Coronary artery (tissue), 2 donors: ENCODE data around the gene SCD5.

Experiments used
- DNase-seq: peaks from one replicate; pipeline ENCODE4 v3.0.0-alpha.2; 2017; ENCODE audit warnings: low spot score
- H3K27ac ChIP-seq, 2 donors: fragments of 200-600 bp; sonication (generic); one replicate each; pipeline ENCODE4 v1.5.1; 2016 to 2019
- H3K4me3 ChIP-seq: fragments of 200-600 bp; sonication (generic); 2 replicates; pipeline ENCODE4 v1.5.1; 2016; ENCODE audit warnings: mild to moderate bottlenecking, moderate library complexity
- TF ChIP-seq, protein P1 (sequence below): fragments of 200-600 bp; sonication (generic); IDR thresholded peaks from one replicate; pipeline ENCODE4 v1.5.1; 2019; ENCODE audit warnings: antibody characterized with exemption

SCD5 gene

DNA sequence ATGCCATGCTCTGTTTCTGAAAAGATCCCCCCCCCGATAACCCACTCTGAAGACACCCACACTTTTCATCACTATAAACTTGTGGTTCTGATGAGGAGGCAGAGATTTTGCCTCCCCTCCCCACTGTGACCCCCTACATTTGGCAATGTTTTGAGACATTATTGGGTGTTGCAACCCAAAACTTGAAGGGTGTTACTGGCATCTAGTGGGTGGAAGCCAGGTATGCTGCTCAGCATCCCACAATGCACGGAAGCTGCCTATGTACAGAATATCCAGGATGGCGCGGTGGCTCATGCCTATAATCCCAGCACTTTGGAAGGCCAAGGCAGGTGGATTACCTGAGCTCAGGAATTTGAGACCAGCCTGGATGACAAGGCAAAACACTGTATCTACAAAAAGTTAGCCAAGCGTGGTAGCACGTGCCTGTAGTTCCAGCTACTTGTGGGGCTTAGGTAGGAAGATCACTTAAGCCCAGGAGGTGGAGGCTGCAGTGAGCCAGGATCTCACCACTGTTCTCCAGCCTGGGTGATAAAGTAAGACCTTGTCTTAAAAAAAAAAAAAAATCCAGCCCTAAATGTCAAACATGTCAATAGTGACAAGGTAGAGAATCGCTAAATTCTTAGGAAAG, 87.3 kb downstream of the SCD5 start:
- Histone ChIP-seq H3K27ac (no peak overlapping the region), H3K4me3 (no peak overlapping the region)
- TF ChIP-seq, protein P1, sequence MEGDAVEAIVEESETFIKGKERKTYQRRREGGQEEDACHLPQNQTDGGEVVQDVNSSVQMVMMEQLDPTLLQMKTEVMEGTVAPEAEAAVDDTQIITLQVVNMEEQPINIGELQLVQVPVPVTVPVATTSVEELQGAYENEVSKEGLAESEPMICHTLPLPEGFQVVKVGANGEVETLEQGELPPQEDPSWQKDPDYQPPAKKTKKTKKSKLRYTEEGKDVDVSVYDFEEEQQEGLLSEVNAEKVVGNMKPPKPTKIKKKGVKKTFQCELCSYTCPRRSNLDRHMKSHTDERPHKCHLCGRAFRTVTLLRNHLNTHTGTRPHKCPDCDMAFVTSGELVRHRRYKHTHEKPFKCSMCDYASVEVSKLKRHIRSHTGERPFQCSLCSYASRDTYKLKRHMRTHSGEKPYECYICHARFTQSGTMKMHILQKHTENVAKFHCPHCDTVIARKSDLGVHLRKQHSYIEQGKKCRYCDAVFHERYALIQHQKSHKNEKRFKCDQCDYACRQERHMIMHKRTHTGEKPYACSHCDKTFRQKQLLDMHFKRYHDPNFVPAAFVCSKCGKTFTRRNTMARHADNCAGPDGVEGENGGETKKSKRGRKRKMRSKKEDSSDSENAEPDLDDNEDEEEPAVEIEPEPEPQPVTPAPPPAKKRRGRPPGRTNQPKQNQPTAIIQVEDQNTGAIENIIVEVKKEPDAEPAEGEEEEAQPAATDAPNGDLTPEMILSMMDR, result no peak
- DNase-seq, result no peak

DNA sequence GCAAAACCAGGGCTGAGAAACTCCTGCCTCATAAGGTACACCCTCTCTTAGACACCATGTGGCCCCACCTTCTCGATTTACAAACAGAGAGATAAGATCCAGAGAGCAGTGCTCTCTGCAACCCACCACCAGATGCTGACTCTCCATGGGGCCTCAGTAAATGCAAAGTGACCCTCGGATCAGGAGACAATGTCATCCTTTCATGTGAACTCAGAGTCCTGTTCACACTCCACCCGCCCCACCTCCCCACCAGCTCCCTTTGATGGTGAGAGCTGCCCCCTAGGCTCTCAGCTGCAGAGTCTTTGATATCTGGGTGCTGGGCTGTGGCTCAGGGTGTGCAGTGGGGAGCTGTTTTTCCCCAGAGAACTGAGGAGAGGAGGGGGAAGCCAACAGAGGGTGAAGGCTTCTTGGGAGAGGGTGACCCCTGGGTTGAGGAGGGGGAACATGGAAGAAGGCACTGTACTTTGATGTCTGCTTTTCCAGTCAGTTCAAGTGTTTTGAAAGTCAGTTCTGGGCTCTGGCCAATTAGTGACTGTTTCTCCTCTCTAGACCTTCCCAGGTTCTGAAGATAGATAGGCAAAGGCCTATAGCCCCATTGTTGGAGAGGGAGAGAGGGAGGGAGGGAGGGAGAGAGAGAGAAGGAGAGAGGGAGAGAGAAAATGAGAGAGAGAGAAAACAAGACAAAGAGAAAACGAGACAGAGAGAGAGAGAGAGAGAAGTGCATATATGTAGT, 88.2 kb downstream of the SCD5 start:
- DNase-seq, result no peak
- TF ChIP-seq, protein P1, result no peak
- Histone ChIP-seq H3K27ac (no peak overlapping the region), H3K4me3 (no peak overlapping the region)

DNA sequence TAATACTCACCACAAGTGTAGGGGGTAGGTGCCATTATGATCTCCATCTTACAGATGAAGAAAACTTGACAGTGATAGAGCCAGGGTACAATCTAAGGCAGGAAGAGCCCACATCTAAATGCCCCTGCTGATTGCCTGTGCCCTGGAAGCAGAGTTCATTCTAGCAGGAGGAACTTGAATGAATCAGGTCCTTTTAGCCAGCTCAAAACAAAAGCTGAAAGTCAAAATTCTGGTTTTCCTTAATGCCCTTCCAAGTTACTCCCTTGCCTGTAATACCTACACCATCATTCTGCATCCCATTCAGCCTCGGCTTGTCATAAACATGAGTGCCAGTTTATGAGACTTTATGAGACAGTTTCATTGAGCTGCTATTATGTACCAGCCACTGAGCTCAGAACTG, 89.6 kb downstream of the SCD5 start:
- H3K27ac ChIP-seq, result no peak overlapping the region
- H3K4me3 ChIP-seq, result no peak overlapping the region
- no peak for DNase-seq
- TF ChIP-seq, protein P1, result no peak

DNA sequence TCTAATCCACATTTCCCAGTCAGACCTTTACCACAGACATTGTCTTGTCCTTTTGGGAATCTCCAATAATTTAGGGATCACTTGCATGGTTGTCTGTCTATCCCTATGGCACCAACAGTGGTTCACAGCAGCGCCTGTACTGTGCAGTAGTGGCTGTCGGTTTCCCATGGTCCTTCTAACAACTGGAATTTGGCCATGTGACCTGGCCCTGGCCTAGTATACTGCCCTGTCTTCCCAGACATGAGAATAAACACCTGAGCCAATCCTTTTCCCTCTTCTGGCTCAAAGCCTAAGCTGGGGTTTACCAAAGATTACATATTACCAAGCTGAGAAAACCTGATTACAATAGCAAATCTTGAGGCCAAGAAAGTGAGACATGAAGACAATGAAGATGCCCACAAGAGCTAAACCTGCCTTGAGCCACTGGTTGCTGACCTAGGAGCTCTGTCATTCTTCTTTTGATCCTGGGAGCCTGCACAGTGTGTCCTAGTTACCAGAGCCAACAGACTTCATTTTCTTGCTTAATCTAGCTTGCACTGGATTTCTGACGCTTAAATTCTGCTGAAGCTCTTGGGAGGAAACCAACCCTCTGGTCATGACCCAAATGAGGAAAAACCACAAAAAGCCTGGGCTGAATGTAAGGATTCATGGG, 92.1 kb downstream of the SCD5 start:
- DNase-seq, result no peak
- peak overlapping the region in 1 of 2 donors; percentile 4 for H3K27ac ChIP-seq
- no peak overlapping the region for H3K4me3 ChIP-seq
- TF ChIP-seq, protein P1, result no peak

DNA sequence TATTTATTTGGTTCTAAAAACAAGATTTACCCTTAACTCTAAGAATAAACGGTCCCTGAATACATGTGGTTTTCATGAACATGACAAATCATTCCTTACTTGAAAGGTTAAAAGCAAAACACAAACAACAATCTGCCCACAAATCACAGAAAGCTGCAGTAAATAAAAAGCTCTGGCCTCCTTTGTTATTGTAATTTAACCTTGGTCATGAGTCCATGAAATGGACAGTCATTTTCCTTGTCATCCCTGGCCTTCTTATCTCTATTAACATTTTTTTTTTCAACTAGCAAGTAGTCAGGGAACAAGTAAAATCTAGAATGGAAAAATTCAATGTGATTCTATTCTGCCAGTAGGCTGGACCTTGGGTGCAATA, 92.7 kb downstream of the SCD5 start:
- no peak for DNase-seq

DNA sequence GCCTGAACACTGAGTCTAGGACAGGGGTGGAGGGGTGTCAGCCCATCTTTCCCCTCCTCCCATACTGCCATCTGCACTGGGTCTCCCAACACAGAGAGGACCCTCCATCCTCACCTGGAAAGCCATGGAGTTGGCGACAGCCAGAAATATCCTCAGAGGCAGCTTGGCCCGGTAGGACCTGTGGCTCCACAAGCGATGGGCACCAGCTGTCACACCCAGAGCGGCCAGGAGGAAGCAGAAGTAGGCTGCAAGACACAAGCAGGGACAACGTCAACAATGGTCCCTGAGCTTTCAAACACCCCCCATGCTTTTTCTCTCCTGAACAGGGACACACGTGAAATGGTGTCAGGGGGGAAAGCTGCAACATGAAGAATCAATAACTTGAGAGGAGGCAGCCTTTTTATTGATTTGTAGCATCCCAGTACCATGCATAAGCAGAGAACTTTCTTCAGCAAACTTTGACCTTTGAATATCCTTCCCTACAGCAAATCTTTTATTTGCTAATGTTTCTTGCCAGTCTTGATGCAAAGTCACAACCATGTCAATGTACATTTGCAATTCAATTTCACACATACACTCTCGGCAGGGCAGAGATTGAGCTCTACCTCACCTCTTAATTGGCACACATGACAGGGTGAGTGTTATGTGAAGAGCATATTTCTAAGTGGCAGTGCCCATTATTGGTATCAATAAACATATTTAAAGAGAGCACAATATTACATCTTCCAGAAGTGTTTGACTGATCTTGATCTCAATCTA, 93.2 kb downstream of the SCD5 start:
- no peak overlapping the region for H3K27ac ChIP-seq
- TF ChIP-seq, protein P1, result no peak
- no peak for DNase-seq
- no peak overlapping the region for H3K4me3 ChIP-seq

More for the DNA sequence above, 92.7 kb downstream of the SCD5 start:
- TF ChIP-seq, protein P1, result no peak
- Histone ChIP-seq H3K27ac (peak overlapping the region in 1 of 2 donors; percentile 4), H3K4me3 (no peak overlapping the region)
